HepG2 (cell line): ENCODE data around the gene RIT2. TPM values are rescaled to one million over a fixed set of nuclear protein-coding genes. Genes with fewer than 3 reads are reported as not detected.

Source experiments
- ATAC-seq: fragments of 200-7000 bp; cut with Tn5 transposase; 3 replicates; pipeline ENCODE4 v1.9.1; 2020; ENCODE audit warnings: mild to moderate bottlenecking, moderate library complexity
- BruUV-seq: library from RNA; stranded (reverse); fragments of 400-500 nt; replicated peaks from 2 replicates; lab custom pipeline; 2021; lab: Mats Ljungman, UMichigan
- CTCF ChIA-PET: fragments of 300-600 bp; formaldehyde crosslinking; extraction: SDS; loops from one replicate; lab custom pipeline; 2021; ENCODE audit warnings: low total read pairs, inconsistent platforms, low intra/inter-chr PET ratio; lab: Yijun Ruan, JAX
- POLR2A ChIA-PET: fragments of 350-600 bp; sonication (Branson Sonifier 250); formaldehyde crosslinking; loops from one replicate; lab custom pipeline; 2020; ENCODE audit warnings: antibody characterized with exemption, inconsistent platforms; lab: Yijun Ruan, JAX
- DNase-seq: peaks from one replicate; pipeline ENCODE4 v3.0.0-alpha.2; 2015; ENCODE audit warnings: low spot score
- FAIRE-seq: peaks from 3 replicates; lab custom pipeline; 2011; peaks lifted over from hg19 to GRCh38; lab: Jason Lieb, UNC
- H2AFZ ChIP-seq: one replicate; pipeline ENCODE4 v1.6.1; 2011; ENCODE audit warnings: low read length, inconsistent platforms
- H3K27ac ChIP-seq: fragments of 300-600 bp; 3 replicates; pipeline ENCODE4 v1.8.0; 2011; ENCODE audit warnings: mixed run types, mild to moderate bottlenecking, mixed read lengths, low read length, inconsistent platforms; ENCODE audit not compliant: insufficient read depth; ENCODE audit errors: extremely low read length
- H3K27me3 ChIP-seq, 2 experiments: fragments of 200-600 bp in 1 of 2; 2 replicates in 1 of 2; 3 replicates in 1 of 2; pipeline versions ENCODE4 v1.6.0 to v1.8.0; 2011; ENCODE audit warnings: low read length in 2 of 2, mild to moderate bottlenecking in 2 of 2, moderate library complexity in 2 of 2, inconsistent platforms in 1 of 2; ENCODE audit not compliant: insufficient read depth in 2 of 2, control insufficient read depth in 1 of 2
- H3K36me3 ChIP-seq, 2 experiments: fragments of 200-600 bp in 1 of 2; replicated peaks in 1 of 2; 2 replicates in 1 of 2; 3 replicates in 1 of 2; pipeline versions ENCODE4 v1.5.1 to v1.8.0; 2011; ENCODE audit warnings: low read length in 2 of 2, inconsistent platforms in 1 of 2; ENCODE audit not compliant: insufficient read depth in 2 of 2, control insufficient read depth in 1 of 2
- H3K4me1 ChIP-seq: 2 replicates; pipeline ENCODE4 v1.5.1; 2012; ENCODE audit warnings: low read length, inconsistent platforms; ENCODE audit not compliant: insufficient read depth
- H3K4me2 ChIP-seq: 2 replicates; pipeline ENCODE4 v1.6.0; 2011; ENCODE audit warnings: low read depth, low read length, inconsistent platforms
- H3K4me3 ChIP-seq, 3 experiments: fragments of 200-600 bp in 1 of 3; sonication (generic), shearing (Covaris generic) in 1 of 3; replicated peaks in 1 of 3; 2 replicates each; pipeline ENCODE4 v1.5.1; 2011 to 2016; ENCODE audit warnings: low read length in 3 of 3, inconsistent platforms in 2 of 3, low read depth in 2 of 3, mild to moderate bottlenecking in 2 of 3, control low read depth in 1 of 3, mixed read lengths in 1 of 3; ENCODE audit not compliant: insufficient read depth in 1 of 3
- H3K79me2 ChIP-seq: one replicate; pipeline ENCODE4 v1.6.1; 2011; ENCODE audit warnings: low read length, inconsistent platforms; ENCODE audit not compliant: insufficient read depth
- H3K9ac ChIP-seq: 2 replicates; pipeline ENCODE4 v1.6.0; 2011; ENCODE audit warnings: mild to moderate bottlenecking, low read depth, low read length, inconsistent platforms; ENCODE audit not compliant: insufficient read depth
- H3K9me3 ChIP-seq: 2 replicates; pipeline ENCODE4 v1.5.1; 2012; ENCODE audit warnings: mild to moderate bottlenecking, low read length
- H4K20me1 ChIP-seq: 2 replicates; pipeline ENCODE4 v1.6.0; 2011; ENCODE audit warnings: inconsistent platforms, mild to moderate bottlenecking, low read length, moderate library complexity; ENCODE audit not compliant: insufficient read depth
- AGO2 ChIP-seq: fragments of 200-400 bp; formaldehyde crosslinking; optimal IDR thresholded peaks from 2 replicates; pipeline ENCODE3; 2017; ENCODE audit warnings: mild to moderate bottlenecking, low read depth, low read length, moderate library complexity
- FOXA1 ChIP-seq, 2 experiments: fragments of 450-650 bp in 1 of 2; sonication (generic) in 1 of 2; formaldehyde crosslinking in 1 of 2; IDR thresholded peaks; 2 replicates each; pipeline versions ENCODE4 v1.4.0 to v1.6.1; 2016 to 2020; ENCODE audit warnings: missing genetic modification reagents in 1 of 2
- FOXM1 ChIP-seq: sonication (generic); formaldehyde crosslinking; IDR thresholded peaks from 2 replicates; pipeline ENCODE4 v1.5.0; 2020; ENCODE audit warnings: missing genetic modification reagents
- HNRNPL ChIP-seq: fragments of 200-400 bp; formaldehyde crosslinking; IDR thresholded peaks from 2 replicates; pipeline ENCODE4 v1.6.1; 2017; ENCODE audit warnings: mild to moderate bottlenecking, low read depth, low read length
- JDP2 ChIP-seq: sonication (generic); formaldehyde crosslinking; IDR thresholded peaks from 2 replicates; pipeline ENCODE4 v1.8.1; 2022; ENCODE audit warnings: missing genetic modification reagents, borderline replicate concordance
- RAD51 ChIP-seq: fragments of 450-650 bp; IDR thresholded peaks from 2 replicates; pipeline ENCODE4 v1.6.1; 2016; ENCODE audit warnings: borderline replicate concordance
- SCMH1 ChIP-seq: sonication (generic); formaldehyde crosslinking; IDR thresholded peaks from 2 replicates; pipeline ENCODE4 v1.9.0; 2021; ENCODE audit warnings: missing genetic modification reagents, mild to moderate bottlenecking, borderline replicate concordance
- SNAI1 ChIP-seq: sonication (generic); formaldehyde crosslinking; IDR thresholded peaks from 2 replicates; pipeline ENCODE4 v1.5.0; 2020; ENCODE audit warnings: mild to moderate bottlenecking, missing genetic modification reagents, borderline replicate concordance
- SPEN ChIP-seq: sonication (generic); formaldehyde crosslinking; IDR thresholded peaks from 2 replicates; pipeline ENCODE4 v1.5.1; 2020; ENCODE audit warnings: low read depth, mild to moderate bottlenecking, missing genetic modification reagents
- STAG1 ChIP-seq: sonication (generic); formaldehyde crosslinking; IDR thresholded peaks from 2 replicates; pipeline ENCODE4 v1.4.0; 2020; ENCODE audit warnings: missing genetic modification reagents
- ZKSCAN1 ChIP-seq: fragments of 150-350 bp; IDR thresholded peaks from 2 replicates; pipeline ENCODE4 v1.6.1; 2014; ENCODE audit warnings: low read length
- ZNF12 ChIP-seq: sonication (generic); formaldehyde crosslinking; IDR thresholded peaks from 2 replicates; pipeline ENCODE4 v1.5.0; 2020; ENCODE audit warnings: missing genetic modification reagents
- ZNF564 ChIP-seq: sonication (generic); formaldehyde crosslinking; IDR thresholded peaks from 2 replicates; pipeline ENCODE4 v1.8.1; 2023; ENCODE audit warnings: mild to moderate bottlenecking, missing genetic modification reagents
- ZNF776 ChIP-seq: sonication (generic); formaldehyde crosslinking; IDR thresholded peaks from 2 replicates; pipeline ENCODE4 v1.4.0; 2020; ENCODE audit warnings: mild to moderate bottlenecking, missing genetic modification reagents
- ZNF781 ChIP-seq: sonication (generic); formaldehyde crosslinking; IDR thresholded peaks from 2 replicates; pipeline ENCODE4 v1.5.1; 2020; ENCODE audit warnings: borderline replicate concordance, mild to moderate bottlenecking, missing genetic modification reagents; ENCODE audit errors: not compliant biosample characterization
- WGBS: methylation state at CpG from one replicate; pipeline ENCODE4 v1.1.6; 2017; ENCODE audit warnings: low lambda C conversion rate; 5-methylcytosine and 5-hydroxymethylcytosine counted together
- in situ Hi-C: cut with HindIII; loops from 2 replicates; pipeline ENCODE4 v1.10.0; 2017; ENCODE audit warnings: low pct_unique_long_range_greater_than_20kb; ENCODE audit not compliant: extremely low pct_ligation_motif_present
- intact Hi-C: fragments of 100-400 bp; cut with micrococcal nuclease; formaldehyde crosslinking; loops from one replicate; pipeline ENCODE4 v1.10.0; 2022; ENCODE audit not compliant: unreplicated experiment
- polyA plus RNA-seq, 8 experiments: library from polyadenylated mRNA; depleted of rRNA in 3 of 8; stranded (reverse) in 7 of 8; unstranded in 1 of 8; fragments of >200 nt; fragmentation: Illumina TruSeq in 4 of 8; extraction: Trizol in 4 of 8; gene quantifications; 2 replicates each; pipeline versions ENCODE4 v1.2.1 to v1.2.3, GENCODE V29; 2011 to 2016; ENCODE audit warnings: low read depth in 4 of 8, missing spikeins in 1 of 8, mixed read lengths in 1 of 8; ENCODE audit not compliant: insufficient read depth in 1 of 8
- total RNA-seq, 5 experiments: library from RNA; depleted of rRNA; stranded (reverse); fragments of >200 nt; fragmentation: Illumina TruSeq; extraction: Trizol; gene quantifications; 2 replicates each; pipeline ENCODE4 v1.2.3, GENCODE V29; 2016; ENCODE audit warnings: low read depth in 1 of 5
- TF ChIP-seq, protein P1 (sequence below): sonication (generic); formaldehyde crosslinking; IDR thresholded peaks from 2 replicates; pipeline ENCODE4 v1.4.0; 2020; ENCODE audit warnings: missing genetic modification reagents

RIT2 gene
- total and polyA plus RNA-seq, 2 of the 13 experiments (the other 11 are each of a cell fraction or from before 2014, with no cell fraction given), result not detected

GRCh38 chr18:43077510-43078308 is 37.8 kb downstream of the RIT2 start:
- H3K36me3 ChIP-seq, result no peaks in the 10 kb centered on the region
- H3K4me2 ChIP-seq, result no peak overlapping the region
- BruUV-seq, result no TSS peak
- no peaks in the 10 kb centered on the region for H3K27me3 ChIP-seq
- no peak overlapping the region for H3K4me3 ChIP-seq
- DNase-seq (no peak), FAIRE-seq (no peak), ATAC-seq (no peak)
- H3K79me2 ChIP-seq, result no peaks in the 10 kb centered on the region
- ChIA-PET POLR2A (no interaction called here), CTCF (no interaction called here)
- H3K9me3 ChIP-seq, result no peaks in the 10 kb centered on the region
- no peak overlapping the region for H2AFZ ChIP-seq
- 37% methylated on average over 5 of the region's 5 CpGs for WGBS
- no peak overlapping the region for H3K9ac ChIP-seq
- in situ Hi-C loops, result no loop called here
- intact Hi-C loops, result no loop called here
- no peak for TF ChIP-seq SCMH1 (CRISPR knock-in tag)
- no peak for TF ChIP-seq RAD51
- no peak for TF ChIP-seq SNAI1 (CRISPR knock-in tag)
- TF ChIP-seq, protein P1, sequence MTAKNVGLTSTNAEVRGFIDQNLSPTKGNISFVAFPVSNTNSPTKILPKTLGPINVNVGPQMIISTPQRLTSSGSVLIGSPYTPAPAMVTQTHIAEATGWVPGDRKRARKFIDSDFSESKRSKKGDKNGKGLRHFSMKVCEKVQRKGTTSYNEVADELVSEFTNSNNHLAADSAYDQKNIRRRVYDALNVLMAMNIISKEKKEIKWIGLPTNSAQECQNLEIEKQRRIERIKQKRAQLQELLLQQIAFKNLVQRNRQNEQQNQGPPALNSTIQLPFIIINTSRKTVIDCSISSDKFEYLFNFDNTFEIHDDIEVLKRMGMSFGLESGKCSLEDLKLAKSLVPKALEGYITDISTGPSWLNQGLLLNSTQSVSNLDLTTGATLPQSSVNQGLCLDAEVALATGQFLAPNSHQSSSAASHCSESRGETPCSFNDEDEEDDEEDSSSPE (CRISPR knock-in tag), result no peak
- TF ChIP-seq FOXA1 (IDR thresholded peaks at IDR 0.05), result no peak
- no peak for TF ChIP-seq FOXA1 (CRISPR knock-in tag; IDR thresholded peaks at IDR 0.05)
- TF ChIP-seq STAG1 (CRISPR knock-in tag), result no peak
- TF ChIP-seq AGO2, result no peak
- no peak for TF ChIP-seq JDP2 (CRISPR knock-in tag)
- no peak for TF ChIP-seq ZNF564
- no peak for TF ChIP-seq ZNF781 (CRISPR knock-in tag)
- TF ChIP-seq SPEN (CRISPR knock-in tag), result no peak
- TF ChIP-seq FOXM1, result no peak
- TF ChIP-seq ZNF776 (CRISPR knock-in tag), result no peak
- no peak for TF ChIP-seq ZKSCAN1
- no peak for TF ChIP-seq ZNF12 (CRISPR knock-in tag)
- no peak for TF ChIP-seq HNRNPL
- H4K20me1 ChIP-seq, result no peaks in the 10 kb centered on the region
- no peaks in the 10 kb centered on the region for H3K4me1 ChIP-seq
- H3K27ac ChIP-seq, result no peak overlapping the region
